Limb (tissue), 2 donors: ENCODE measurements around the gene MPO.
A peak's percentile ranks its signal among the peaks of the same experiment; 100 is the strongest.

Source experiments
- DNase-seq, 2 donors: peaks; one replicate each; pipeline ENCODE4 v3.0.0-alpha.2; 2016; ENCODE audit errors: extremely low spot score in 2 of 2

Gene MPO

DNA sequence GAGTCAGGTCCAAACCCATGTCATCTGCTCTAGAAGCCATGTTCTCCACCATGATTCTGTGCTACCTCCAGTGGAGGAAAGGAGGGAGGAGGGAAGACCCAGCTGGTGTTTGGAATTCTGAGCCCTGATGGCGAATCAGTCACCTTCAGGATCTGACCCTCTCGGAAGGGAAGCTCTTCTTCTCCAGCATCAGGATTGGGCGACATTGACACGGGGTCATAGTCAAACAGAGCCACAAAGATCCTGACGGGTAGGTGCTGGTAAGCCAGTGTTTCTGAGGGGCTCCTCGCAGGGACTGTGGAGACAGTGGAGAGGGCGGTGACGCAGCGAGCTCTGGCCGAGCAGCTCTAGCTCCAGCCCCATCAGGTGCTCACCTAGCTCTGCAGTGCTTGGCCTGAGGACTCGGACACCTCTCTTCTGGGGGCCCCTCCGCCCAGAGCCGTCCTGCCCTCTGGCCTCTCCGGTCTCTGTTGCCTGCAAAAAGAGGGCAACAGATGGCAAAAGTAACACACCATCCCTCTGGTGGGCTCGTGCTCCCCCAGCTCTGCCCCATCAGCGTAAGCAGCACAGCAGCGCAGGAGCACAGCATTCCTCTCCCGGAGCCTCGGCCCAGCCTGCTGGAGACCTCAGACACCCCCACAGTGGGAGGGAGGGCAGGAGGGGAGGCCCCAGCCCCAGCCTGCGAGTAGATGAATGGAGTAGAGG is 26.9 kb upstream of the MPO start:
- no peak for DNase-seq

DNA sequence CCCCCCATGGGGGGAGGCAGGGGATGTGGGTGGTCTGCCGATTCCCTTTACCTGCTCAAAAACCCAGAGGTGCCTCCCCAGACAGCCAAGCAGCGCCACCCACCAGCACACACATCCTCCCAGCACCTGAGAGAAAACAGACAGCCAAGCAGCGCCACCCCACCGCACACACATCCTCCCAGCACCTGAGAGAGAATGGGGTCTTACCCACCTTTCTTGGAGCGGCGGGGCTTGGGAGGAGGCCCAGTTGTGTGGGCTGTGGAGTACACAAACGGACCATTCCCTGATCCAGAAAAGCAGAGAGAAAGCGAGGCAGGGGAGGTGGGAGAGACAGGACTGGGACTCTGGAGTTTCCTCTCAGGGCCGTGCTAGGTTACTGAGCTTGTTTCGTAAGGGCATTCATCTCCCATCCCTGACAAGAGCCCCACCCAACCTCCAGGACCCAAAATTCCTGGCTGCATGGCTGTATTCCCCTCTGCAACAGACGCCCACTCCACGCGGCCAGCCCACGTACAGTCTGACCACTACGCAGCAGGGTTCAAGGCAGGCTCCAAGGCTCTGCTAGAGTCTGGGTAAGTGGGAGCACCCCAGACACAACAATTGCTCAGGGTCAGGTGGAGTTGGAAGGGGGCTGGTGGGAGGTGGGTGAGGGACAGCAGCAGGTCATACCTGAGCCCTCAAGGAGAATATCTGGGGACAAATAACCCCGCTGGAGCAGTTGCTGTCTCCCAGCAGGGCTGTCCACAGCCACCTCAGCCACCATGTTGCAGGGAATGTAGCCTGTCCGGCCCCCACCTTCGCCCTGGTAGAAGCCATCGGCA is 25.6 kb upstream of the MPO start:
- DNase-seq, result no peak

DNA sequence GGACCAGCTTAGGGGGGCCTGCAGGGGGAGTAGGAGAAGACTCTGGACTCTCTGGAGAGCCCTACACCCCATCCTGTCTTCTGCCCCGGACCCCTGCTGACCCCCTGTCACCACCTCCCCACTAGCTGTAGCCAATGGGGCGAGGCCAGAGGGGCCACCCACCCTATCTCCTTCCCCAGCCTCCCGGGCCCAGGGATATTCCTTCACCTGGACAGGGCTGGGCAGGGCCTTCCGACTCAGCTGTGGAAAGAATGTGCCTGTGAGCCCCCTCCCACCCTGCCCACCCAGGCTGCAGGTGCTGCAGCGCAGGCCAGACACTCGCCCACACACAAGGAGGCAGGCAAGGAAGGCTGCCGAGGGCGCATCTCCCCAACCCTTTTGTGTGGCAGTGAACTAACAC is 24.9 kb upstream of the MPO start:
- no peak for DNase-seq

DNA sequence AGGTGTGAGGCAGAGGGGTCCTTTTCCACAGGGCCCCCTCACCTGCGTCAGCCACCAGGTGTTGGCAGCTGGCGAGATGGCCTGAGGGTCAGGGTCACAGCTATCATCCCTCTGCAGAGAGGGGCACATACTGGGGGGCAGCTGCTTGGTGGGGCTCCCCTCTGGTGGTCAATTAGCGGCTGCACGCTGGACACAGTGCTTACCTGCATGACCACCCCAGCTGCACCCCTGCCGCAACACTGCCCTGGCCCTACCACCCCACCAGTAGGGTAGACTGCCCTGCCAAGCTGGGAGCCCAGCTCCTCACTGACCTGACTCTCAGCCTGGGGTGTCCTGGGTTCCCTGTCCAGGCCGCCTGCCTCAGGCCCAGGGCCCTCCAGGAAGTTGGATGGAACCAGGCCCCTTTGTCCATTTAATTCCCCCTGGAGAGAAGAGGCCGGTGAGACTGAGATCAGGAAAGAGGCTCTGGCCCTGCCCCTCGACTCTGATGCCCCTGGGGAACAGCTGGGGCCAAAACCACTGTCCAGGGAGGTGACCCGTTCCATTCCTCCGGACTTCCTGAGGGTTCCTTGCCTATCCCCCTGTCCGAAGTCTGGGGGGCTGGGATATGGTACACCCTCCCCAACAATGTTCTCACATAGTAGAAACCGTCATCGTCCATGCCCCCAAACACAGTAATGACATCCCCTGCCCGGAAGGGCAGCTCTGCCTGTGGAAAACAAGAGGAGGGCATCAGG is 24.2 kb upstream of the MPO start:
- DNase-seq, result peak in 1 of 2 donors; percentile 29

DNA sequence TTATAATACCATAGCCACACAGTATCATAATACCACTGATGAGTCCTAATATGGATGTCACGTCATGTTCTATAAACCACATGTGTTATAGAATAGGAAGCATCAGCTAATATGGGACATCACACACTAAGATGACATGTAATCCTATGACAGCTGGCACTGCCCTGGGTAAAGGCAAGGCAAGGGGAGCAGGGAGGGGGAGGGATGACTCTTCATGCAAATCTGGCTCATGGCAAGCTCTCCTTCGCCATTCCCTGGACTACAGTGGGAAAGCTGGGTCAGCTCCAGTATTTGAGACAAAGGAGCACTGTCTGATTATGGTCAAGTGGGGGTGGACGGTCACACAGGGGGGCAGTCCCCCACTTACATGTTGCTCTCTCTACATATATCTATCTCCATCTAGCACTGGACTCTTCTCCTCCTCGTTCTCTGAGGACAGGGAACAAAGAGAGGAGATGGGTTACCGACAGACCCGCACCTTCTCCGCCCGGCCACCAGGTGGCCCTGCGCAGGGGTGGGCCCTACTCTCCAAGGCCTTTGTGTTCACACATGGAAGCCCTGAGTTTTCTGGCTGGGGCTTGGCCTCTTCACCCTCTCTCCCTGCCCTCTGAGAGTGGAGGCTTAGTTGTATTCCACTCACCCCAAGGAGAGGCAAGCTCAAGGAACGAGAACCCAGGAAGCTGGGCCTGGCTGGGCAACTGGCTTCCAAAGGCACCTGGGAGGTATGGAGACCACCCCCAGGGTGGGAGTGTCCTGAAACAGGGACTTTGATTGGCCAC is 23.4 kb upstream of the MPO start:
- DNase-seq, result peak in 1 of 2 donors; percentile 36

DNA sequence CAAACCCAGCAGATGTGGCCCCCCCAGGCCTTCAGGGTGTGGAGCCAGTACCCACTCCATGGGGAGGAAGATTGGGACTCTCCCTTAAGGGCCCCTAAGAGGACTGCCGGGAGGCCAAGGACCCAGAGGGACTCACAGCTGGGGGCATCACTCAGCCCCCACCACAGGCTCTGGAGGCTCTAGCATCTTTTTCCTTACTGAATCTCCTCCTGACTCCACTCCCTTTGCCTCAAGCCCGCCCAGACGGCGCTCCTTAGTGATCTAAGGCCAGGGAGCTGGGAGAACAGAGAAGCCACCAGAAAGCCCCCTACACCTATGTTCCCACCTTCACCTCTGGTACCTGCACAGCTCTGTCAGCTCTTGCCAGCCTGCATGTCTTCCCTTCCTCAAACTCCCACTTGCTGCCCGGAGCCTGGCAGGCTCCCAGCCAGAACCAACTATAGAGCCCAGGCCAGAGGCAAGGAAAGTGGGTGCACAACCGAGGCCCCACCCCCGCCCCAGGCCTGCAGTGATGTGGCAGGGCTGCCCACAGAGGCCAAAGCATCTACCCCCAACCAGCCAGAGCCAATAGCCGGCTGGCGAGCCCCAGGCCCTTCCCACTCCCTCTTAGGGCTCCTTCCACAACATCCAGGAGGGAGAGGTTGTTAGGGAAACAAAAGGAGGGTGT is 22.3 kb upstream of the MPO start:
- no peak for DNase-seq

DNA sequence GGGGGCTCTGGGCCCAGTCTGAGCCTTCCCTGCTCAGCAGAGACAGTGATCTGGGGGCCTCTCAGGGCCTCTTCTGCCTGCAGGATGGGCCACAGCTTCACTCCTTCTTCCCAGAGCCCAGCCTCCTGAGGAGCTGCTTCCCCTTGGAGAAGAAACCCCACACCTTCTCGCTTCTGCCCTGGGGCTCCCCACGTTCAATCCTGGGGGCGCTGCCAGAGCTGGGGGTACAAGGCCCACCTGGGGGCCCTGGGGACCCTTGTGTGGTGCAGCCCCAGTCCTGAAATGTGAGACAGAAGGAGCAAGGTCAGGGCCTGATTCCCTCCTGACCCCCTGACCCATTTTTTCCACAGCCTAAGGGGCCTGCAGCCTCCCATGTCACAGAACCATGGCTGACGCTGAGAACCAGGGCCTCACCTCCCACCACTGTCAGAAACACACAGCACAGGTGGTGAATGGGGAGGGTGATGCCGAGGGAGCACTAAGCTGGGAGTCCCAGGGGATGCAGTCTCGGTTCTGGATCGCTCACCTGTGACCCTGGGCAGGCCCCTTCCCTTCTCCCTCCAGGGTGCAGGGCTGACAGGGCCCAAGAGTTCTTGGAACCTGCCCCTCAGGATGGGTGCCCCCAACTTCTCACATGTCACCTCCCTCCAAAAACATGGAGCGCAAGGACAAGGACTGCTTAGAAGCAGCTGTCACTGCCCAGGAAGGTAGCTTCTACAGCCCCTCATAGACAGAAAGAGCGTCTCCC is 21.6 kb upstream of the MPO start:
- DNase-seq, result no peak

DNA sequence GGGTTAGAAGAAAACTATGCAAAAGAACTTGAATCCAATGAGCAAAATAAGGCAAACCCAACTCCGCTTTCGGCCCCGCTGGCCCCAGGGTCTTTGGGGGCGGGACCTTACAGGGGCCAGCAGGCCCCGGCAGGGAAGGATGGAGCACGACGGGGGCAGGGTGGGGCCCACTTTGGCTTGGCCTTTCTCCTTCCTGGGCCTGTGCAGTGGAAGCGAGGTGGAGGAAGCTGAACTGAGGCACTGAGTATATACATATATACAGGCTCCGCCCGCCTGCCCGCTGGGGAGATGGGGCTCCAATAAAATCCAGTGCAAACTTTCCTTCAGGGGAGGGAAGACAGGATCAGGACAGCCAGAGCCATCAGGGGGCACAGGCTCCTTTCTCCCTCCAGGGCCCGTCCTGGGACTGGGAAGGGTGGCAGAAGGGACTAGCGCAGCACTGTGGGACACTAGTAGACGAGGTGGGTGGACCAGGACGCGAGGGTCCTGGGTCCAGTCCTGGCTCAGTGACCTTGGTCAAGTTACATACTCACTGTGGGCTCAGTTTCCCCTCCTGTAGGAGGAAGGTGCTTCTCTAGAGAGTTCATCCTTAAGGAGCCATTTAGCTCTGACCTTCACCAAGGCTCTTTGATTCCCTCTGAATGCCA is 20.9 kb upstream of the MPO start:
- no peak for DNase-seq

DNA sequence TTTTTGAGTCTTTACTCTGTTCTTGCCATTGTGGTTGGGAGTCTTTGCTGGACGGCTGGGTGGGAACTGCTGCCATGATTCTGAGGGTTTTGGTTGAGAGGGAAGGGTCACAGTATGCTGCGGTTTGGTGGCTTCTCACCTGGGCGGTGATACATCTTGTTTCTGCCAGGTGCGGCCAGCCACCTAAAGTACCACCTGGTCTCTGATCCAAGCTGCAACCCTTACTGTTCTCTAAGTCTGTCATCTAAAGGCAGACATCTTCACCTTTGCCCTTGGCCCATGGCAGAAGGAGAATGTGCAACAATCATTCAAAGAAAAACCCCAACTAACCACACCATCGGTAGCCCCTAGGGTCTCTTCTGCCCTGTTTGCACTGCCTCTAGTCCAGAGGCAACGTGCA is 19.6 kb upstream of the MPO start:
- DNase-seq, result no peak

DNA sequence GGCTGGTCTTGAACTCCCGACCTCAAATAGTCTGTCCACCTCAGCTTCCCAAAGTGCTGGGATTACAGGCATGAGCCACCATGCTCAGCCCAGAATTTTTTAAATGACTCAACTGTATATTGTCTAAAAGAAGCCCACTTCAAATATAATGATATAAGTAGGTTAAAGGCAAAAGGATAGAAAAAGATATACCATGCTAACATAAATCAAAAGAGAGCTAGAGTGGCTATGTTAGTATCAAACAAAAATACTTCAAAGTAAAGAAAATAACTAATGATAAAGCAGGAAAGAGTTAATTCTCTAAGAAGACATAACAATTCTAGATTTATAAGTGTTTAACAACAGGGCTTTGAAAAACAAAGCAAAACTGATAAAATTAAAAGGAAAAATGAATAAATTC is 13.3 kb upstream of the MPO start:
- DNase-seq, result no peak

DNA sequence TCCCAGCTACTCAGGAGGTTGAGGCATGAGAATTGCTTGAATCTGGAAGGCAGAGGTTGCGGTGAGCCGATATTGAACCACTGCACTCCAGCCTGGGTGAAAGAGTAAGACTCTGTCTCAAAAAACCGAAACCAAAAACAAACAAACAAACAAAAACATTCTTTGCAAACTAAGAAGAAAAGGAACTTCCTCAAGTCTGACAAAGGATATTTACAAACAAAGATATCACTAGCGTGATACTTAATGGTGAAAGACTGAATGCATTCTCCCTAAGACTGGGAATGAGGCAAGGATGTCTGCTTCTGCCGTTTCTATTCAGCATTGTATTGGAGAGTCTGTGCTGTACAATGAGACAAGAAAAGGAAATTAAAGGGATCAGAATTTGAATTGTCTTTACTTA is 10.5 kb upstream of the MPO start:
- DNase-seq, result no peak

DNA sequence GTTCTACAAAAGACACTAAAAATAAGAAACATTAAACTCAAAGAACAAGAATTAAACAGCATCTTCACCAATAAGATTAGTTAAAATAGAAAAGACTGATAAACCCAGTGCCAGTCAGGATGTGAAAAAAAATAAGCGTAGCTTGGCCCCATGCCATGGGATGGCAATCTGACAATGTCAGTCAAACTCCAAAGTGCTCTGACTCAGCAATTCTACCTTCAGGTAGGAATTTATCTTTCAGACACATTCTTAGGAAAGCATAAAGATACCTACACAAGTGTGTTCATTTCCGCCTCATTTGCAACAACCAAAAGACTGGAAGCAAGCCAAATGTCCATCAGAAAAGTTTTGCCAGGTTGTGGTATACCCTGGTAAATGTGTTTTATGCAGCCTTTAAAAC is 9.1 kb upstream of the MPO start:
- no peak for DNase-seq

DNA sequence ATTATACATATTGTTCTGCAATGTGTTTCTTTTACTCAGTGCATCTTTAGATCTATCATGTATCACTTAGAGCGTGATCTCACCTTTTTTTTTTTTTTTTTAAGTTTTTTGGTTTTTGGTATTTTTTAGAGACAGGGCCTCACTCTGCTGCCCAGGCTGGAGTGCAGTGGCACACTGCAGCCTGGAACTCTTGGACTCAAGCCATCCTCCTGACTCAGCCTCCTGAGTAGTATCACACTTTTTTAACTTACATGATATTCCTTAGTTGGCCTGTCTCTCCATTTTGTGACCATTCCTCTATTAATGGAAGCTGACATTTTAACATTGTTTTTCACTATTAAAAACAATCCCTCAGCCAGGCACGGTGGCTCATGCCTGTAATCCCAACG is 4.7 kb upstream of the MPO start:
- DNase-seq, result no peak

DNA sequence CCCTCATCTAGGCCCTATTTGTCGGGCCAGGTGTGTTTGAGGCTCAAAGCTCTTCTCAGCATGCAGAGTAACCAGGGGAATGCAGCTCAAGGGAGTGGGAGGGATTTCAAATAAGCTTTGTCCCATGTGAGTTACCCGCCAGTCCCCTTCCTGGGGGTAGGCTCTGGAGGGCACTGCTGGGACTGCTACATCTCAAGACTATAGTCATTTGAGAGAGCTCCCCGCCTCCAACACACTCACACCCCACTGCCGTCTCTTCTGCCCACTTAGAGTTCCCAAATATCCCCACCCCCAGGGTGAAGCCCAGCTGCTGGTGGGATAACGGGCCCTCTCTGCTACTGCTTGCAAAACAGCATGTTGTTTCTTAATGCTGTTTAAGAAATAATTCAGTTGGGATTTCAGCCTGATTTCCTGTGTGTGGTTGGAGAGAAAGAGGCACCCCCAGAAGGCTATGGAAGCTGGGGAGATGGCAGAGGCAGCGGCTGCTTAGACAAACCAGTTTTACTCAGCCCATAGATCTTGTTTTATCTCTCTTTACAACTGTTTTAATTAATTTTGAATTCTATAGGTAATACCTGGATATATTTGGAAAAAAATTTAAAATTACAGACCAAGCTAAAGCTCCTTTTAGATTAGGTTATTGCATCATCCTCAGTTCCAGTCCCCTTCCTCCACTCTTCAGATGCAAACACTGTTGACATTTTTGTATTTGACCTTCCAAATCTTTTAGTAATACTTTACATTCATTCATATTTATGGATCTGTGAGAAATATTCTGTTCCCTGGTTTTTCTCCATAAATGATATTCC is 4.1 kb upstream of the MPO start:
- DNase-seq, result no peak

DNA sequence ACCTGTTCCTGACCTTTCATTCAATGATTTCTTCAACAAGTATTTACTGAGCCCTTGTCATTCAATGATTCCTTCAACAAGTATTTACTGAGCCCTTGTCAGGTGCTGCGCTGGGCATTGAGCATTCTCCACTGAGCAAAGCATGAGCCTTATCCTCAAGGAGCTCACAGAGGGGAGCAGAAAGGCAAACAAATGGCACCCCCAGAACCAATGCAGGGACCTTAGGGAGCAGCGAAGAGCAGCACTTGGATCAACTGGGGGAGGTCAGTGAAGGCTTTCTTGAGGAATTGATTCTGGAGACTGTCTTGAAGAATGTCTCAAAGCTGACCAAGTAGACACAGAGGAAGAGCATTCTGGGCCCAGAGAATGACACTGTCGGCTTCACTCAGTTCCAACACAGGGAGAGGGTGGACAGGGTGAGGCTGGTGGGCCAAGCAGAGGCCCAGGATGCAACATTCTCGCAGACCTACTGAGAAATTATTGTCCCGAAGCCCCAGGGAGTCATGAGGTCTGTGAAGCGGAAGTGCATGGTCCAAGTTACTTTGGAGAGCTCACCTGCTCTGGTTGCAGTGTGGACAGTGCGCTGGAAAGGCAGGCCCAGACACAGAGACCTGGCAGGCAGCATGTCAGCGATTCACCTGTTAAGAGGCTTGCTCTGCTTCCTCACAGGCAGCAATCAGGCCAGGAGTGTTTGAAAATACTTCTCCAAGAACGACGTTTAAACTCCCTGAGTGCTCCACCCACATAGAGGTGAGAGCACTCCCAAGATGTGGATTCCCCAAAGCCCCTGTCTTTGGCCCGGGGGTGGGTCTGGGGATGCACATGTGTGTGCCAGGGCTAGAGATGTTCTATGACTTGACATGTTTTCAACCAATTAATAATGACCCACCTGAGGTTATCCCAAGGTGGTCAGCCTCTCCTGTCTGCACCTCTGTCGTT is 3.2 kb upstream of the MPO start:
- no peak for DNase-seq

DNA sequence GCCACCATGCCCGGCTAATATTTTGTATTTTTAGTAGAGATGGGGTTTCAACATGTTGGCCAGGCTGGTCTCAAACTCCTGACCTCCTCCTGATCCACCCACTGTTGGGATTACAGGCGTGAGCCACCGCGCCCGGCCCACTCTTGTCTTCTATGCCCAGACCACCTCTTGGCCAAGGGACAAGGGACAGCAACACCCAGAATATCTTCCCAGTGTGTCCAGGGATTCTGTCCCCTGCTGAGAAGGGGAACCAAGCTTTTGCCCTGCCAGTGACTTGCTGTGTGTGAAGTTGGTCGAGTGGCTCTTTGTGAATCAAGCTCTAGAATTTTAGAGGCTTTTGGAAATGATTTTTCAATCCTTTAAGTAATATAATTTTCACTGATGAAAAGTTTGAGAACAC is 1.7 kb upstream of the MPO start:
- DNase-seq, result no peak

DNA sequence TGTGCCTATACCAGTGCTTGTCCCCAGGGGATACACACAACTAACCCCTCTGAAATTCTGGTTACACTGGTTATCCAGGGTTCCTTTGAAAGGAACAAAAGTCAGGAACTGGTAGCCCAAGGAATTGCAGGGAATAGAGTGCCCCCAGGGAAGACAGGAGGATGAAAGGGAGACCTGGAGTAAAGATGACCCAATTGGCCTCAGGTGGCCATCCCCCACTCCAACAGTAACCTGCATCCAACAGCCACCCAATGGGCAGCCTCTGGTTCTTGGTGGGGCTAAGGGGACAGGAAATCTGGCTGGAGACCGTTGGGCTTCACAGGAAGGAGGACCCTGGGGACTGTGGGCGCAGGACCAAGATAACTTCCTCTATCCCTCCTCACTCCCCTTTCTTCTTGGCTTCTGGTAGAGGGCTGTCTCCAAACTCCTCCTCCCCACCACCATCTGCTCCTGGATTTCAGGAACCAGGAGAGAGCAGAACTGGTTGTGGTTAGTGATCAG is 826 bp upstream of the MPO start:
- DNase-seq, result no peak
